Embryonic facial prominence (tissue), 1 donor: ENCODE data around the gene TTC34.
"Not testable (repeated sequence)": the region's sequence is repeated elsewhere in the genome, so short reads cannot be mapped to it uniquely, and the experiment has no call there.

ENCODE experiments used
- DNase-seq: peaks from one replicate; pipeline ENCODE4 v3.0.0-alpha.2; 2016; ENCODE audit errors: extremely low spot score

TTC34 gene

GRCh38 chr1:2775333-2775732, 26.2 kb downstream of the TTC34 start:
- DNase-seq: not testable (repeated sequence)

- DNase-seq: not testable (repeated sequence)
These were observed 33.4 kb downstream of the TTC34 start for GRCh38 chr1:2768052-2768451.

GRCh38 chr1:2759433-2759832, 42.1 kb downstream of the TTC34 start:
- not testable (repeated sequence) for DNase-seq

- not testable (repeated sequence) for DNase-seq
These were observed 44.0 kb downstream of the TTC34 start for GRCh38 chr1:2757519-2757918.

GRCh38 chr1:2755426-2755825, 46.1 kb downstream of the TTC34 start:
- DNase-seq: not testable (repeated sequence)

- not testable (repeated sequence) for DNase-seq
These were observed 46.9 kb downstream of the TTC34 start for GRCh38 chr1:2754597-2754996.

GRCh38 chr1:2752503-2752902, 49.0 kb downstream of the TTC34 start:
- not testable (repeated sequence) for DNase-seq

GRCh38 chr1:2751866-2752265, 49.6 kb downstream of the TTC34 start:
- DNase-seq: not testable (repeated sequence)

GRCh38 chr1:2750766-2751730, 50.4 kb downstream of the TTC34 start:
- not testable (repeated sequence) for DNase-seq

- not testable (repeated sequence) for DNase-seq
These were observed 51.3 kb downstream of the TTC34 start for GRCh38 chr1:2750041-2750680.

GRCh38 chr1:2748626-2749025, 52.9 kb downstream of the TTC34 start:
- DNase-seq: not testable (repeated sequence)

- not testable (repeated sequence) for DNase-seq
These were observed 106.7 kb downstream of the TTC34 start for GRCh38 chr1:2694796-2695195.

GRCh38 chr1:2690180-2690579, 111.3 kb downstream of the TTC34 start:
- DNase-seq: not testable (repeated sequence)

- not testable (repeated sequence) for DNase-seq
These were observed 113.2 kb downstream of the TTC34 start for GRCh38 chr1:2688336-2688665.

- DNase-seq: not testable (repeated sequence)
These were observed 113.7 kb downstream of the TTC34 start for GRCh38 chr1:2687638-2688335.

- not testable (repeated sequence) for DNase-seq
These were observed 114.3 kb downstream of the TTC34 start for GRCh38 chr1:2687174-2687591.

GRCh38 chr1:2686091-2686863, 115.2 kb downstream of the TTC34 start:
- not testable (repeated sequence) for DNase-seq

- DNase-seq: not testable (repeated sequence)
These were observed 115.8 kb downstream of the TTC34 start for GRCh38 chr1:2685671-2686070.

- not testable (repeated sequence) for DNase-seq
These were observed 116.6 kb downstream of the TTC34 start for GRCh38 chr1:2684878-2685277.

GRCh38 chr1:2684000-2684399, 117.5 kb downstream of the TTC34 start:
- DNase-seq: peak; percentile 3

GRCh38 chr1:2683321-2683741, 118.2 kb downstream of the TTC34 start:
- not testable (repeated sequence) for DNase-seq
